GM23338 (cell line): Measurements from ENCODE around the gene ULBP2. TPM values are rescaled to one million over a fixed set of nuclear protein-coding genes. Genes with fewer than 3 reads are reported as not detected.

ENCODE experiments used
- ATAC-seq: fragments of 200-7000 bp; cut with Tn5 transposase; 3 replicates; pipeline ENCODE4 v1.9.1; 2020
- DNase-seq: peaks from one replicate; pipeline ENCODE4 v3.0.0-alpha.2; 2015; ENCODE audit warnings: low spot score
- H2AFZ ChIP-seq: fragments of 200-600 bp; sonication (generic); 2 replicates; pipeline ENCODE4 v1.8.0; 2016; ENCODE audit warnings: antibody characterized with exemption, mild to moderate bottlenecking, moderate library complexity
- H3F3A ChIP-seq: fragments of 200-600 bp; sonication (generic); replicated peaks from 2 replicates; pipeline ENCODE4 v1.8.0; 2017; ENCODE audit warnings: antibody characterized with exemption, mixed run types, low read depth
- H3K27ac ChIP-seq: fragments of 200-600 bp; sonication (generic); 2 replicates; pipeline ENCODE4 v1.6.1; 2016; ENCODE audit warnings: low read depth
- H3K27me3 ChIP-seq: fragments of 200-600 bp; sonication (generic); 2 replicates; pipeline ENCODE4 v1.8.0; 2016; ENCODE audit warnings: mild to moderate bottlenecking, mixed run types, moderate library complexity; ENCODE audit not compliant: insufficient read depth
- H3K36me3 ChIP-seq: fragments of 200-600 bp; sonication (generic); 2 replicates; pipeline ENCODE4 v1.8.0; 2016; ENCODE audit warnings: mild to moderate bottlenecking; ENCODE audit not compliant: insufficient read depth
- H3K4me1 ChIP-seq: fragments of 200-600 bp; sonication (generic); 2 replicates; pipeline ENCODE4 v1.8.0; 2016; ENCODE audit warnings: mild to moderate bottlenecking, moderate library complexity; ENCODE audit not compliant: insufficient read depth
- H3K4me2 ChIP-seq: fragments of 200-600 bp; sonication (generic); 2 replicates; pipeline ENCODE4 v1.7.1; 2017; ENCODE audit warnings: mixed run types
- H3K4me3 ChIP-seq: fragments of 200-600 bp; sonication (generic); 2 replicates; pipeline ENCODE4 v1.6.1; 2016; ENCODE audit warnings: mixed run types
- H3K79me2 ChIP-seq: fragments of 200-600 bp; sonication (generic); replicated peaks from 2 replicates; pipeline ENCODE4 v1.8.0; 2017; ENCODE audit warnings: mild to moderate bottlenecking; ENCODE audit not compliant: insufficient read depth
- H3K9me2 ChIP-seq: fragments of 200-600 bp; sonication (generic); 2 replicates; pipeline ENCODE4 v1.8.0; 2017; ENCODE audit not compliant: insufficient read depth
- H4K20me1 ChIP-seq: fragments of 200-600 bp; sonication (generic); replicated peaks from 2 replicates; pipeline ENCODE4 v1.8.0; 2017; ENCODE audit warnings: mild to moderate bottlenecking; ENCODE audit not compliant: insufficient read depth
- H3K27ac Mint-ChIP-seq: 2 replicates; pipeline ENCODE4 v1.8.0; 2020; ENCODE audit warnings: inconsistent platforms, mild to moderate bottlenecking, moderate library complexity, mixed read lengths
- H3K27me3 Mint-ChIP-seq: 3 replicates; pipeline ENCODE4 v1.8.0; 2022; ENCODE audit warnings: low read depth, mild to moderate bottlenecking, moderate library complexity, mixed read lengths, inconsistent platforms; ENCODE audit not compliant: insufficient read depth, poor library complexity
- H3K36me3 Mint-ChIP-seq: 3 replicates; pipeline ENCODE4 v1.8.0; 2021; ENCODE audit warnings: low read depth, mild to moderate bottlenecking, inconsistent platforms, moderate library complexity, mixed read lengths
- H3K4me1 Mint-ChIP-seq: 3 replicates; pipeline ENCODE4 v1.8.0; 2020; ENCODE audit warnings: mild to moderate bottlenecking, inconsistent platforms, mixed read lengths
- H3K4me3 Mint-ChIP-seq: 3 replicates; pipeline ENCODE4 v1.8.0; 2021; ENCODE audit warnings: moderate library complexity, mild to moderate bottlenecking, inconsistent platforms, mixed read lengths
- H3K9me3 Mint-ChIP-seq: 3 replicates; pipeline ENCODE4 v1.8.0; 2020; ENCODE audit warnings: moderate library complexity, mild to moderate bottlenecking, inconsistent platforms, mixed read lengths
- CREB1 ChIP-seq: fragments of 250-450 bp; sonication (Bioruptor Pico); IDR thresholded peaks from 2 replicates; pipeline ENCODE4 v1.5.0; 2020; ENCODE audit warnings: low read depth, mild to moderate bottlenecking, moderate library complexity
- CTCF ChIP-seq, 2 experiments: fragments of 200-600 bp in 1 of 2; sonication (generic) in 1 of 2; conservative IDR thresholded peaks; 2 replicates each; pipeline versions ENCODE4 v1.5.1 to v1.6.1; 2016 to 2017; ENCODE audit warnings: antibody characterized with exemption in 2 of 2, low read depth in 2 of 2, mild to moderate bottlenecking in 2 of 2, moderate library complexity in 1 of 2
- EZH2 ChIP-seq: fragments of 200-600 bp; sonication (generic); IDR thresholded peaks from one replicate; pipeline ENCODE4 v1.8.0; 2017; ENCODE audit warnings: antibody characterized with exemption, mild to moderate bottlenecking, low read depth; ENCODE audit not compliant: unreplicated experiment
- EZH2phosphoT487 ChIP-seq: fragments of 200-600 bp; sonication (generic); IDR thresholded peaks from one replicate; pipeline ENCODE4 v1.8.1; 2018; ENCODE audit warnings: antibody characterized with exemption; ENCODE audit not compliant: unreplicated experiment
- JUNB ChIP-seq: IDR thresholded peaks from one replicate; pipeline ENCODE4 v1.6.1; 2016; ENCODE audit warnings: antibody characterized with exemption; ENCODE audit not compliant: unreplicated experiment
- NANOG ChIP-seq: IDR thresholded peaks from 2 replicates; pipeline ENCODE4 v1.6.1; 2016; ENCODE audit warnings: antibody characterized with exemption, borderline replicate concordance
- POLR2AphosphoS5 ChIP-seq: IDR thresholded peaks from 2 replicates; pipeline ENCODE4 v1.6.1; 2016; ENCODE audit warnings: antibody characterized with exemption, low read depth
- REST ChIP-seq: IDR thresholded peaks from one replicate; pipeline ENCODE4 v1.6.1; 2018; ENCODE audit warnings: antibody characterized with exemption; ENCODE audit not compliant: unreplicated experiment
- STAT1 ChIP-seq: IDR thresholded peaks from one replicate; pipeline ENCODE4 v1.6.1; 2016; ENCODE audit warnings: antibody characterized with exemption; ENCODE audit not compliant: unreplicated experiment
- ZNF114 ChIP-seq: fragments of 250-450 bp; sonication (Bioruptor Pico); IDR thresholded peaks from 2 replicates; pipeline ENCODE4 v1.5.0; 2020; ENCODE audit warnings: mild to moderate bottlenecking, moderate library complexity
- ZNF331 ChIP-seq: fragments of 250-450 bp; sonication (Bioruptor Pico); IDR thresholded peaks from 2 replicates; pipeline ENCODE4 v1.5.0; 2020; ENCODE audit warnings: low read depth, mild to moderate bottlenecking, moderate library complexity
- ZNF462 ChIP-seq: fragments of 250-450 bp; sonication (Bioruptor Pico); IDR thresholded peaks from 2 replicates; pipeline ENCODE4 v1.5.0; 2020; ENCODE audit warnings: mild to moderate bottlenecking, moderate library complexity
- polyA plus RNA-seq: library from polyadenylated mRNA; unstranded; fragments of >200 nt; fragmentation: Nextera tagmentation; extraction: Ambion mirVana; gene quantifications from 2 replicates; pipeline ENCODE4 v1.2.1, GENCODE V29; 2016
- total RNA-seq: library from RNA; depleted of rRNA; stranded (reverse); fragments of >200 nt; shearing (Covaris generic); gene quantifications from 2 replicates; pipeline ENCODE4 v1.2.3, GENCODE V29; 2014
- TF ChIP-seq, protein P1 (sequence below): IDR thresholded peaks from 2 replicates; pipeline ENCODE4 v1.6.1; 2016; ENCODE audit warnings: antibody characterized with exemption

ULBP2 gene
- total and polyA plus RNA-seq, 2 experiments from 2014 or later, result not detected

- Mint-ChIP-seq H3K9me3 (no peaks in the 10 kb centered on the region), H3K4me3 (no peak overlapping the region), H3K36me3 (no peaks in the 10 kb centered on the region), H3K27me3 (peaks cover 64% of the 10 kb centered on the region), H3K27ac (no peak overlapping the region), H3K4me1 (no peaks in the 10 kb centered on the region)
- no peaks in the 10 kb centered on the region for H3K36me3 ChIP-seq
- no peak overlapping the region for H3K27ac ChIP-seq
- H3K4me3 ChIP-seq, result no peak overlapping the region
- H3K9me2 ChIP-seq, result no peaks in the 10 kb centered on the region
- H4K20me1 ChIP-seq, result no peaks in the 10 kb centered on the region; the same call in 1 of the 2 replicates
- no peak overlapping the region for H3K4me2 ChIP-seq
- H3K79me2 ChIP-seq, result no peaks in the 10 kb centered on the region
- no peaks in the 10 kb centered on the region for H3K4me1 ChIP-seq
- no peaks in the 10 kb centered on the region for H3F3A ChIP-seq
- TF ChIP-seq STAT1 (no peak), ZNF462 (CRISPR knock-in tag) (no peak), CTCF (conservative IDR thresholded peaks at IDR 0.05; ENCODE audit: low read depth in 2 of 2) (no peak), POLR2AphosphoS5 (no peak), REST (no peak), EZH2 (no peak), ZNF331 (CRISPR knock-in tag) (no peak), EZH2phosphoT487 (no peak), CREB1 (CRISPR knock-in tag) (no peak), NANOG (no peak), ZNF114 (no peak), JUNB (no peak)
- TF ChIP-seq, protein P1, sequence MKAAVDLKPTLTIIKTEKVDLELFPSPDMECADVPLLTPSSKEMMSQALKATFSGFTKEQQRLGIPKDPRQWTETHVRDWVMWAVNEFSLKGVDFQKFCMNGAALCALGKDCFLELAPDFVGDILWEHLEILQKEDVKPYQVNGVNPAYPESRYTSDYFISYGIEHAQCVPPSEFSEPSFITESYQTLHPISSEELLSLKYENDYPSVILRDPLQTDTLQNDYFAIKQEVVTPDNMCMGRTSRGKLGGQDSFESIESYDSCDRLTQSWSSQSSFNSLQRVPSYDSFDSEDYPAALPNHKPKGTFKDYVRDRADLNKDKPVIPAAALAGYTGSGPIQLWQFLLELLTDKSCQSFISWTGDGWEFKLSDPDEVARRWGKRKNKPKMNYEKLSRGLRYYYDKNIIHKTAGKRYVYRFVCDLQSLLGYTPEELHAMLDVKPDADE, result no peak
- ATAC-seq (no peak), DNase-seq (no peak)
- H2AFZ ChIP-seq, result no peak overlapping the region
- H3K27me3 ChIP-seq, result peaks cover 80% of the 10 kb centered on the region
Observed at GRCh38 chr6:149948011-149948410, 6.2 kb downstream of the ULBP2 start.
